ENCODE results near the gene CFAP45.
A peak's percentile ranks its signal among the peaks of the same experiment; 100 is the strongest.

CFAP45 gene

GRCh38 chr1:159935719-159936272, 35.8 kb upstream of the CFAP45 start:
- DNase-seq, result no peak

- no peak for DNase-seq
Observed at GRCh38 chr1:159935305-159935704, 35.3 kb upstream of the CFAP45 start.

- no peak for DNase-seq
Observed at GRCh38 chr1:159934136-159935039, 34.4 kb upstream of the CFAP45 start.

- DNase-seq, result no peak
Observed at GRCh38 chr1:159933347-159933746, 33.4 kb upstream of the CFAP45 start.

GRCh38 chr1:159932296-159933285, 32.6 kb upstream of the CFAP45 start:
- DNase-seq, result no peak

- no peak for DNase-seq
Observed at GRCh38 chr1:159931795-159932173, 31.8 kb upstream of the CFAP45 start.

GRCh38 chr1:159931101-159931794, 31.3 kb upstream of the CFAP45 start:
- no peak for DNase-seq

GRCh38 chr1:159930634-159931033, 30.7 kb upstream of the CFAP45 start:
- no peak for DNase-seq

GRCh38 chr1:159930216-159930615, 30.3 kb upstream of the CFAP45 start:
- no peak for DNase-seq

GRCh38 chr1:159929155-159930051, 29.4 kb upstream of the CFAP45 start:
- no peak for DNase-seq

GRCh38 chr1:159928491-159929050, 28.6 kb upstream of the CFAP45 start:
- DNase-seq, result no peak

- no peak for DNase-seq
Observed at GRCh38 chr1:159927849-159928431, 28.0 kb upstream of the CFAP45 start.

GRCh38 chr1:159927211-159927848, 27.4 kb upstream of the CFAP45 start:
- DNase-seq, result no peak

- DNase-seq, result no peak
Observed at GRCh38 chr1:159925719-159926078, 25.7 kb upstream of the CFAP45 start.

GRCh38 chr1:159924791-159925718, 25.1 kb upstream of the CFAP45 start, which contains the start of gene TAGLN2:
TAGLN2 (minus strand) TSS chr1:159925507; CDS start chr1:159920509, 4,998 bp downstream.
- DNase-seq, result peak; percentile 93

- DNase-seq, result peak; percentile 89
Observed at GRCh38 chr1:159924025-159924790, 24.2 kb upstream of the CFAP45 start.

GRCh38 chr1:159923203-159924024, 23.4 kb upstream of the CFAP45 start:
- peak; percentile 87 for DNase-seq
